Nephron progenitor cell (in vitro differentiated cells): ENCODE data around the gene STEAP2.

Experiments used
- DNase-seq: peaks from one replicate; pipeline ENCODE4 v3.0.0; 2021
- H3K27ac Mint-ChIP-seq: 2 replicates; pipeline ENCODE4 v1.8.0; 2021; ENCODE audit warnings: mild to moderate bottlenecking, moderate library complexity, mixed read lengths
- H3K27me3 Mint-ChIP-seq: 2 replicates; pipeline ENCODE4 v1.8.0; 2021; ENCODE audit warnings: mild to moderate bottlenecking, low read depth, mixed read lengths; ENCODE audit not compliant: poor library complexity
- H3K36me3 Mint-ChIP-seq: 2 replicates; pipeline ENCODE4 v1.8.0; 2021; ENCODE audit warnings: low read depth, mixed read lengths
- H3K4me1 Mint-ChIP-seq: 2 replicates; pipeline ENCODE4 v1.8.0; 2021; ENCODE audit warnings: mixed read lengths
- H3K4me3 Mint-ChIP-seq: 2 replicates; pipeline ENCODE4 v1.8.0; 2021; ENCODE audit warnings: mild to moderate bottlenecking, moderate library complexity, mixed read lengths
- H3K9me3 Mint-ChIP-seq: 2 replicates; pipeline ENCODE4 v1.8.0; 2021; ENCODE audit warnings: mild to moderate bottlenecking, moderate library complexity, mixed read lengths
- CTCF ChIP-seq: fragments of 200-600 bp; sonication (generic); IDR thresholded peaks from 2 replicates; pipeline ENCODE4 v1.5.0; 2021; ENCODE audit warnings: antibody characterized with exemption

Gene STEAP2

GRCh38 chr7:90172121-90172520, 39.4 kb upstream of the STEAP2 start:
- no peak overlapping the region for H3K27ac Mint-ChIP-seq
- TF ChIP-seq CTCF, result no peak

GRCh38 chr7:90172624-90173023, 38.9 kb upstream of the STEAP2 start:
- Mint-ChIP-seq H3K27ac (no peak overlapping the region), H3K36me3 (peaks cover 5% of the 10 kb centered on the region), H3K27me3 (peaks cover 3% of the 10 kb centered on the region), H3K4me1 (no peaks in the 10 kb centered on the region), H3K9me3 (peaks cover 36% of the 10 kb centered on the region), H3K4me3 (no peak overlapping the region)
- no peak for TF ChIP-seq CTCF
- no peak for DNase-seq

More at GRCh38 chr7:90172121-90172520, 39.4 kb upstream of the STEAP2 start:
- H3K4me1 Mint-ChIP-seq, result no peaks in the 10 kb centered on the region
- peaks cover 3% of the 10 kb centered on the region for H3K27me3 Mint-ChIP-seq
- peaks cover 33% of the 10 kb centered on the region for H3K9me3 Mint-ChIP-seq
- no peak for DNase-seq
- H3K36me3 Mint-ChIP-seq, result peaks cover 5% of the 10 kb centered on the region
- no peak overlapping the region for H3K4me3 Mint-ChIP-seq

GRCh38 chr7:90173127-90173844, 38.3 kb upstream of the STEAP2 start:
- peak overlapping the region; percentile 60 for H3K27ac Mint-ChIP-seq

GRCh38 chr7:90175667-90176066, 35.9 kb upstream of the STEAP2 start:
- Mint-ChIP-seq H3K36me3 (no peaks in the 10 kb centered on the region), H3K27ac (no peak overlapping the region), H3K4me3 (no peak overlapping the region)

More at GRCh38 chr7:90173127-90173844, 38.3 kb upstream of the STEAP2 start:
- Mint-ChIP-seq H3K4me1 (no peaks in the 10 kb centered on the region), H3K9me3 (peaks cover 36% of the 10 kb centered on the region), H3K27me3 (peaks cover 3% of the 10 kb centered on the region), H3K36me3 (peaks cover 5% of the 10 kb centered on the region), H3K4me3 (no peak overlapping the region)
- TF ChIP-seq CTCF, result no peak
- no peak for DNase-seq

GRCh38 chr7:90176195-90176594, 35.3 kb upstream of the STEAP2 start:
- TF ChIP-seq CTCF, result no peak
- Mint-ChIP-seq H3K27ac (no peak overlapping the region), H3K36me3 (no peaks in the 10 kb centered on the region), H3K27me3 (peaks cover 3% of the 10 kb centered on the region), H3K4me1 (no peaks in the 10 kb centered on the region), H3K4me3 (no peak overlapping the region), H3K9me3 (peaks cover 17% of the 10 kb centered on the region)
- no peak for DNase-seq

More at GRCh38 chr7:90175667-90176066, 35.9 kb upstream of the STEAP2 start:
- TF ChIP-seq CTCF, result no peak
- Mint-ChIP-seq H3K9me3 (peaks cover 23% of the 10 kb centered on the region), H3K27me3 (peaks cover 3% of the 10 kb centered on the region), H3K4me1 (no peaks in the 10 kb centered on the region)
- DNase-seq, result no peak

- H3K27ac Mint-ChIP-seq, result no peak overlapping the region
- peaks cover 6% of the 10 kb centered on the region for H3K27me3 Mint-ChIP-seq
- peaks cover 8% of the 10 kb centered on the region for H3K9me3 Mint-ChIP-seq
- DNase-seq, result no peak
- no peaks in the 10 kb centered on the region for H3K4me1 Mint-ChIP-seq
- no peak for TF ChIP-seq CTCF
- H3K36me3 Mint-ChIP-seq, result no peaks in the 10 kb centered on the region
- H3K4me3 Mint-ChIP-seq, result no peak overlapping the region
Observed at GRCh38 chr7:90178166-90178565, 33.4 kb upstream of the STEAP2 start.
